IMR-90 (cell line): ENCODE data around the gene KIAA0513. TPM values are rescaled to one million over a fixed set of nuclear protein-coding genes. Genes with fewer than 3 reads are reported as not detected.

Experiments
- ATAC-seq: fragments of 200-7000 bp; cut with Tn5 transposase; 2 replicates; pipeline ENCODE4 v1.9.1; 2020; ENCODE audit warnings: low read depth, mild to moderate bottlenecking, moderate library complexity
- BruUV-seq: library from RNA; stranded (reverse); fragments of 400-500 nt; replicated peaks from 2 replicates; lab custom pipeline; 2021; lab: Mats Ljungman, UMichigan
- CTCF ChIA-PET: fragments of 300-600 bp; formaldehyde crosslinking; extraction: SDS; loops from one replicate; lab custom pipeline; 2021; ENCODE audit warnings: antibody characterized with exemption; lab: Yijun Ruan, JAX
- POLR2A ChIA-PET: fragments of 300-600 bp; sonication (Branson Sonifier 250); formaldehyde crosslinking; loops from one replicate; lab custom pipeline; 2022; ENCODE audit warnings: antibody characterized with exemption; ENCODE audit not compliant: unreplicated experiment; lab: Charles Lee
- DNase-seq: peaks from one replicate; pipeline ENCODE4 v3.0.0; 2013
- H2AFZ ChIP-seq: replicated peaks from 2 replicates; pipeline ENCODE3; 2013; ENCODE audit warnings: low read length, mild to moderate bottlenecking; ENCODE audit not compliant: poor library complexity
- H2AK5ac ChIP-seq: 2 replicates; pipeline ENCODE4 v1.6.1; 2013; ENCODE audit warnings: low read depth, low read length, inconsistent platforms
- H2AK9ac ChIP-seq: replicated peaks from 2 replicates; pipeline ENCODE3; 2013; ENCODE audit warnings: mild to moderate bottlenecking, low read depth, low read length, moderate library complexity; ENCODE audit not compliant: poor library complexity
- H2BK120ac ChIP-seq: 2 replicates; pipeline ENCODE4 v1.6.1; 2013; ENCODE audit warnings: low read depth, low read length, inconsistent platforms
- H2BK15ac ChIP-seq: 3 replicates; pipeline ENCODE4 v1.6.1; 2013; ENCODE audit warnings: low read depth, low read length, inconsistent platforms
- H2BK20ac ChIP-seq: 2 replicates; pipeline ENCODE4 v1.6.1; 2013; ENCODE audit warnings: low read depth, mild to moderate bottlenecking, inconsistent platforms, low read length, moderate library complexity
- H2BK5ac ChIP-seq: 2 replicates; pipeline ENCODE4 v1.6.1; 2013; ENCODE audit warnings: mild to moderate bottlenecking, low read depth, low read length, inconsistent platforms; ENCODE audit not compliant: poor library complexity, severe bottlenecking
- H3K14ac ChIP-seq: replicated peaks from 2 replicates; pipeline ENCODE4 v1.6.1; 2013; ENCODE audit warnings: low read depth, low read length, inconsistent platforms
- H3K18ac ChIP-seq: 2 replicates; pipeline ENCODE4 v1.6.1; 2013; ENCODE audit warnings: low read depth, low read length, control low read depth
- H3K23ac ChIP-seq: 2 replicates; pipeline ENCODE4 v1.6.1; 2013; ENCODE audit warnings: low read depth, low read length, inconsistent platforms
- H3K27ac ChIP-seq: 2 replicates; pipeline ENCODE4 v1.5.1; 2013; ENCODE audit warnings: mild to moderate bottlenecking, control low read depth, low read length; ENCODE audit not compliant: insufficient read depth
- H3K27me3 ChIP-seq: 2 replicates; pipeline ENCODE4 v1.6.1; 2013; ENCODE audit warnings: low read length; ENCODE audit not compliant: control insufficient read depth, insufficient read depth
- H3K36me3 ChIP-seq: 2 replicates; pipeline ENCODE4 v1.6.1; 2013; ENCODE audit warnings: low read length, mixed read lengths; ENCODE audit not compliant: control insufficient read depth, insufficient read depth
- H3K4ac ChIP-seq: 2 replicates; pipeline ENCODE4 v1.6.1; 2013; ENCODE audit warnings: low read depth, low read length, inconsistent platforms
- H3K4me1 ChIP-seq: 2 replicates; pipeline ENCODE4 v1.6.1; 2013; ENCODE audit warnings: low read length, mixed read lengths; ENCODE audit not compliant: control insufficient read depth, insufficient read depth
- H3K4me2 ChIP-seq: 2 replicates; pipeline ENCODE4 v1.6.1; 2013; ENCODE audit warnings: low read depth, mild to moderate bottlenecking, control low read depth, low read length, moderate library complexity
- H3K4me3 ChIP-seq: 2 replicates; pipeline ENCODE4 v1.5.1; 2013; ENCODE audit warnings: low read depth, mild to moderate bottlenecking, control low read depth, low read length, moderate library complexity; ENCODE audit not compliant: insufficient read depth
- H3K56ac ChIP-seq: 2 replicates; pipeline ENCODE4 v1.6.1; 2013; ENCODE audit warnings: low read length, inconsistent platforms; ENCODE audit not compliant: insufficient read depth; ENCODE audit errors: extremely low read depth
- H3K79me1 ChIP-seq, 2 experiments: 2 replicates each; pipeline ENCODE4 v1.6.1; 2013; ENCODE audit warnings: low read length in 2 of 2, inconsistent platforms in 1 of 2, low read depth in 1 of 2
- H3K9ac ChIP-seq: 2 replicates; pipeline ENCODE4 v1.6.1; 2013; ENCODE audit warnings: low read depth, low read length, control low read depth
- H3K9me1 ChIP-seq: 2 replicates; pipeline ENCODE4 v1.6.1; 2013; ENCODE audit warnings: low read length, inconsistent platforms; ENCODE audit not compliant: insufficient read depth
- H3K9me3 ChIP-seq: 2 replicates; pipeline ENCODE4 v1.6.1; 2013; ENCODE audit warnings: low read length; ENCODE audit not compliant: control insufficient read depth, insufficient read depth
- H4K20me1 ChIP-seq: 2 replicates; pipeline ENCODE4 v1.6.1; 2013; ENCODE audit warnings: low read length, inconsistent platforms; ENCODE audit not compliant: insufficient read depth
- H4K5ac ChIP-seq: 2 replicates; pipeline ENCODE4 v1.6.1; 2013; ENCODE audit warnings: mild to moderate bottlenecking, low read depth, low read length, control low read depth
- H4K8ac ChIP-seq, 2 experiments: 2 replicates each; pipeline ENCODE4 v1.6.1; 2013; ENCODE audit warnings: low read depth in 2 of 2, low read length in 2 of 2, control low read depth in 1 of 2, inconsistent platforms in 1 of 2
- H4K91ac ChIP-seq: 2 replicates; pipeline ENCODE4 v1.6.1; 2013; ENCODE audit warnings: low read depth, low read length, inconsistent platforms; ENCODE audit not compliant: insufficient read depth
- BHLHE40 ChIP-seq: fragments of 150-350 bp; IDR thresholded peaks from 2 replicates; pipeline ENCODE4 v1.6.1; 2016; ENCODE audit warnings: mild to moderate bottlenecking, low read depth, low read length
- CEBPB ChIP-seq: IDR thresholded peaks from 2 replicates; pipeline ENCODE4 v1.6.1; 2012; ENCODE audit warnings: low read depth, low read length, improper control_type of control experiment
- CHD1 ChIP-seq: IDR thresholded peaks from 2 replicates; pipeline ENCODE4 v1.6.1; 2012; ENCODE audit warnings: low read depth, low read length, improper control_type of control experiment
- FOS ChIP-seq: fragments of 150-350 bp; IDR thresholded peaks from 2 replicates; pipeline ENCODE4 v1.6.1; 2016; ENCODE audit warnings: low read depth, low read length
- MAFK ChIP-seq: IDR thresholded peaks from 2 replicates; pipeline ENCODE4 v1.6.1; 2012; ENCODE audit warnings: low read depth, low read length, improper control_type of control experiment
- MAZ ChIP-seq: IDR thresholded peaks from 2 replicates; pipeline ENCODE4 v1.6.1; 2012; ENCODE audit warnings: low read depth, mild to moderate bottlenecking, low read length, improper control_type of control experiment, moderate library complexity, borderline replicate concordance
- MXI1 ChIP-seq: IDR thresholded peaks from 2 replicates; pipeline ENCODE4 v1.6.1; 2012; ENCODE audit warnings: low read depth, mild to moderate bottlenecking, low read length, moderate library complexity, borderline replicate concordance
- NFE2L2 ChIP-seq: fragments of 150-350 bp; IDR thresholded peaks from 2 replicates; pipeline ENCODE4 v1.6.1; 2016; ENCODE audit warnings: low read depth, mild to moderate bottlenecking, low read length
- POLR2A ChIP-seq: IDR thresholded peaks from 2 replicates; pipeline ENCODE4 v1.6.1; 2012; ENCODE audit warnings: mild to moderate bottlenecking, low read depth, low read length
- RAD21 ChIP-seq: IDR thresholded peaks from 2 replicates; pipeline ENCODE4 v1.6.1; 2012; ENCODE audit warnings: low read length, improper control_type of control experiment
- RCOR1 ChIP-seq: IDR thresholded peaks from 2 replicates; pipeline ENCODE4 v1.6.1; 2012; ENCODE audit warnings: mild to moderate bottlenecking, low read length, improper control_type of control experiment; ENCODE audit not compliant: insufficient replicate concordance
- RFX5 ChIP-seq: IDR thresholded peaks from 2 replicates; pipeline ENCODE4 v1.8.0; 2012; ENCODE audit warnings: low read depth, mild to moderate bottlenecking, low read length, moderate library complexity
- SMC3 ChIP-seq: fragments of 150-350 bp; IDR thresholded peaks from 2 replicates; pipeline ENCODE4 v1.6.1; 2016; ENCODE audit warnings: low read depth, mild to moderate bottlenecking, antibody characterized with exemption, low read length, moderate library complexity
- WGBS, 2 experiments: methylation state at CpG; one replicate each; pipeline versions ENCODE4 v1.1.5 to v1.1.7; 2013; ENCODE audit warnings: missing lambda C conversion rate in 2 of 2; ENCODE audit not compliant: insufficient read length in 1 of 2; ENCODE audit errors: extremely low coverage in 2 of 2; 5-methylcytosine and 5-hydroxymethylcytosine counted together
- dilution Hi-C: fragments of 300-500 bp; cut with HindIII; formaldehyde crosslinking; loops from one replicate; pipeline ENCODE4 v1.14.3; 2018; ENCODE audit warnings: low sequenced_read_pairs; ENCODE audit not compliant: unreplicated experiment
- in situ Hi-C: fragments of 300-500 bp; cut with MboI; formaldehyde crosslinking; loops from 3 replicates; pipeline ENCODE4 v1.14.3; 2019; ENCODE audit warnings: low sequenced_read_pairs, inconsistent platforms, mixed read lengths
- intact Hi-C: fragments of 100-400 bp; cut with micrococcal nuclease; formaldehyde crosslinking; loops from 2 replicates; pipeline ENCODE4 v1.10.0; 2022
- polyA plus RNA-seq, 3 experiments: library from polyadenylated mRNA; depleted of rRNA; stranded (reverse); fragments of >200 nt; gene quantifications; 2 replicates each; pipeline ENCODE4 v1.2.3, GENCODE V29; 2012; ENCODE audit warnings: low replicate concordance in 1 of 3
- total RNA-seq: library from RNA; depleted of rRNA; stranded (reverse); fragments of >200 nt; gene quantifications from 2 replicates; pipeline ENCODE4 v1.2.3, GENCODE V29; 2012
- TF ChIP-seq, protein P1 (sequence below): fragments of 150-350 bp; IDR thresholded peaks from 2 replicates; pipeline ENCODE4 v1.6.1; 2017; ENCODE audit warnings: mild to moderate bottlenecking, antibody characterized with exemption, low read length, low read depth
- TF ChIP-seq, protein P2 (sequence below): conservative IDR thresholded peaks from 2 replicates; pipeline ENCODE4 v1.5.1; 2012; ENCODE audit warnings: mild to moderate bottlenecking, low read depth, low read length, improper control_type of control experiment
- TF ChIP-seq, protein P3 (sequence below): fragments of 150-350 bp; IDR thresholded peaks from 2 replicates; pipeline ENCODE4 v1.6.1; 2016; ENCODE audit warnings: low read depth, mild to moderate bottlenecking, low read length, moderate library complexity, borderline replicate concordance

KIAA0513 gene
- total and polyA plus RNA-seq, 2 of the 4 experiments (the other 2 are of a cell fraction): 9.5 TPM

DNA sequence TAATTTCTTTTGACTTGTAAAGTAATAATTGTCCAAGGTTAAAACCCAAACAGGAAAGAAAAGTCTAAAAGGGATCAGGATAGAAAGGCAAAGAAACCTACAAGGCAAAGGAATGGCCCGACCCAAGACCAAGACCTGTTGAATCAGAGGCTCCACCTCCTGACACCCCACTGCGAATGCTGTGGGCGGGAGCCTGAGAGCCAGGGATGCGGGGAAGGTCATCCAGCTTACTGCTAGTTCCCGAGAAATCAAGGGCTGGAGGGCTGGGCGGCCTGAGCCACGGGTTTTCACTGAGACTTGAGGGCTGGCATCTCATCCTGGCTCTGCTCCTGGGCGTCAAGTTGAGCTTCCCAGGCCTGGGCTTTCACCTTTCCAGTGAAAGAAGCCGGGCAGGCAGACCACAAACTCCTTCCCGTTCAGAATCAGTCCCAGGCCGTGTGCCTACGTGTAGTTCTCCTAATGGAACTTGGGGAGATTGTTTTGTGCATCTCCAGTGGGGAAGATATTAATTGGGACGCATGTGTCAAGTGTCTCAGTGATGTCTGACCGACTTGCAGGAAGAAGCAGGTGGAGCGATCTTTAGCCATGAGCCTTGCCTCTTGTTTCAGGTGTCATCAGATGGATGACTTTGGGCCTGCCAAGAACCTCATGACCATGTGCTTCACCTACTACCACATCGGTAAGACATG, 47.8 kb downstream of the KIAA0513 start:
- no peak overlapping the region for H3K18ac ChIP-seq
- peaks cover 4% of the 10 kb centered on the region for H3K9me1 ChIP-seq
- no peak for DNase-seq
- H3K4me1 ChIP-seq: peaks cover 9% of the 10 kb centered on the region
- H3K4ac ChIP-seq: no peak overlapping the region
- H3K4me2 ChIP-seq: no peak overlapping the region
- ATAC-seq: no peak
- dilution Hi-C loops (no loop called here), in situ Hi-C loops (no loop called here), intact Hi-C loops (no loop called here)
- no peak overlapping the region; the same call in 1 of the 2 replicates for H2AK5ac ChIP-seq
- no peak overlapping the region for H3K23ac ChIP-seq
- H3K14ac ChIP-seq: no peak overlapping the region
- CTCF ChIA-PET: no interaction called here
- no peak overlapping the region for H2BK15ac ChIP-seq
- no peak overlapping the region for H3K56ac ChIP-seq
- H4K20me1 ChIP-seq: 0 out of 2 replicates have a peak, but pooled peaks cover 6% of the 10 kb centered on the region
- H4K5ac ChIP-seq: no peak overlapping the region
- 91% methylated on average over 8 of the region's 16 CpGs; no CpG with 5 or more reads in 1 of the 2 experiments for WGBS, 2 experiments
- no peak overlapping the region for H4K91ac ChIP-seq
- no peak overlapping the region for H2BK20ac ChIP-seq
- no peak overlapping the region for H2BK5ac ChIP-seq
- H3K27me3 ChIP-seq: no peaks in the 10 kb centered on the region
- no peak overlapping the region for H4K8ac ChIP-seq
- POLR2A ChIA-PET: no interaction called here
- no peaks in the 10 kb centered on the region for H3K9me3 ChIP-seq
- H3K4me3 ChIP-seq: no peak overlapping the region
- no peaks in the 10 kb centered on the region for H3K79me1 ChIP-seq
- H3K9ac ChIP-seq: no peak overlapping the region
- TF ChIP-seq RCOR1 (no peak), POLR2A (no peak), RAD21 (no peak), CHD1 (no peak), CEBPB (no peak), RFX5 (no peak), FOS (no peak), BHLHE40 (no peak), MAFK (no peak), MAZ (no peak), SMC3 (no peak), MXI1 (no peak), NFE2L2 (no peak)
- TF ChIP-seq, protein P1, sequence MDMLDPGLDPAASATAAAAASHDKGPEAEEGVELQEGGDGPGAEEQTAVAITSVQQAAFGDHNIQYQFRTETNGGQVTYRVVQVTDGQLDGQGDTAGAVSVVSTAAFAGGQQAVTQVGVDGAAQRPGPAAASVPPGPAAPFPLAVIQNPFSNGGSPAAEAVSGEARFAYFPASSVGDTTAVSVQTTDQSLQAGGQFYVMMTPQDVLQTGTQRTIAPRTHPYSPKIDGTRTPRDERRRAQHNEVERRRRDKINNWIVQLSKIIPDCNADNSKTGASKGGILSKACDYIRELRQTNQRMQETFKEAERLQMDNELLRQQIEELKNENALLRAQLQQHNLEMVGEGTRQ: no peak
- TF ChIP-seq, protein P2, sequence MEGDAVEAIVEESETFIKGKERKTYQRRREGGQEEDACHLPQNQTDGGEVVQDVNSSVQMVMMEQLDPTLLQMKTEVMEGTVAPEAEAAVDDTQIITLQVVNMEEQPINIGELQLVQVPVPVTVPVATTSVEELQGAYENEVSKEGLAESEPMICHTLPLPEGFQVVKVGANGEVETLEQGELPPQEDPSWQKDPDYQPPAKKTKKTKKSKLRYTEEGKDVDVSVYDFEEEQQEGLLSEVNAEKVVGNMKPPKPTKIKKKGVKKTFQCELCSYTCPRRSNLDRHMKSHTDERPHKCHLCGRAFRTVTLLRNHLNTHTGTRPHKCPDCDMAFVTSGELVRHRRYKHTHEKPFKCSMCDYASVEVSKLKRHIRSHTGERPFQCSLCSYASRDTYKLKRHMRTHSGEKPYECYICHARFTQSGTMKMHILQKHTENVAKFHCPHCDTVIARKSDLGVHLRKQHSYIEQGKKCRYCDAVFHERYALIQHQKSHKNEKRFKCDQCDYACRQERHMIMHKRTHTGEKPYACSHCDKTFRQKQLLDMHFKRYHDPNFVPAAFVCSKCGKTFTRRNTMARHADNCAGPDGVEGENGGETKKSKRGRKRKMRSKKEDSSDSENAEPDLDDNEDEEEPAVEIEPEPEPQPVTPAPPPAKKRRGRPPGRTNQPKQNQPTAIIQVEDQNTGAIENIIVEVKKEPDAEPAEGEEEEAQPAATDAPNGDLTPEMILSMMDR: no peak
- TF ChIP-seq, protein P3, sequence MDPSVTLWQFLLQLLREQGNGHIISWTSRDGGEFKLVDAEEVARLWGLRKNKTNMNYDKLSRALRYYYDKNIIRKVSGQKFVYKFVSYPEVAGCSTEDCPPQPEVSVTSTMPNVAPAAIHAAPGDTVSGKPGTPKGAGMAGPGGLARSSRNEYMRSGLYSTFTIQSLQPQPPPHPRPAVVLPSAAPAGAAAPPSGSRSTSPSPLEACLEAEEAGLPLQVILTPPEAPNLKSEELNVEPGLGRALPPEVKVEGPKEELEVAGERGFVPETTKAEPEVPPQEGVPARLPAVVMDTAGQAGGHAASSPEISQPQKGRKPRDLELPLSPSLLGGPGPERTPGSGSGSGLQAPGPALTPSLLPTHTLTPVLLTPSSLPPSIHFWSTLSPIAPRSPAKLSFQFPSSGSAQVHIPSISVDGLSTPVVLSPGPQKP: no peak
- no peak overlapping the region for H3K27ac ChIP-seq
- no TSS peak for BruUV-seq
- no peak overlapping the region for H2AK9ac ChIP-seq
- peaks cover 29% of the 10 kb centered on the region; the same call in 1 of the 2 replicates for H3K36me3 ChIP-seq
- no peak overlapping the region for H2BK120ac ChIP-seq
- no peak overlapping the region for H2AFZ ChIP-seq
